IMR-90 (cell line): ENCODE data around the gene RAD18. TPM values are rescaled to one million over a fixed set of nuclear protein-coding genes. Genes with fewer than 3 reads are reported as not detected.

ENCODE experiments used
- ATAC-seq: fragments of 200-7000 bp; cut with Tn5 transposase; 2 replicates; pipeline ENCODE4 v1.9.1; 2020; ENCODE audit warnings: low read depth, mild to moderate bottlenecking, moderate library complexity
- BruUV-seq: library from RNA; stranded (reverse); fragments of 400-500 nt; replicated peaks from 2 replicates; lab custom pipeline; 2021; lab: Mats Ljungman, UMichigan
- CTCF ChIA-PET: fragments of 300-600 bp; formaldehyde crosslinking; extraction: SDS; loops from one replicate; lab custom pipeline; 2021; ENCODE audit warnings: antibody characterized with exemption; lab: Yijun Ruan, JAX
- POLR2A ChIA-PET: fragments of 300-600 bp; sonication (Branson Sonifier 250); formaldehyde crosslinking; loops from one replicate; lab custom pipeline; 2022; ENCODE audit warnings: antibody characterized with exemption; ENCODE audit not compliant: unreplicated experiment; lab: Charles Lee
- DNase-seq: peaks from one replicate; pipeline ENCODE4 v3.0.0; 2013
- H2AFZ ChIP-seq: replicated peaks from 2 replicates; pipeline ENCODE3; 2013; ENCODE audit warnings: low read length, mild to moderate bottlenecking; ENCODE audit not compliant: poor library complexity
- H2AK5ac ChIP-seq: 2 replicates; pipeline ENCODE4 v1.6.1; 2013; ENCODE audit warnings: low read depth, low read length, inconsistent platforms
- H2AK9ac ChIP-seq: replicated peaks from 2 replicates; pipeline ENCODE3; 2013; ENCODE audit warnings: mild to moderate bottlenecking, low read depth, low read length, moderate library complexity; ENCODE audit not compliant: poor library complexity
- H2BK120ac ChIP-seq: 2 replicates; pipeline ENCODE4 v1.6.1; 2013; ENCODE audit warnings: low read depth, low read length, inconsistent platforms
- H2BK15ac ChIP-seq: 3 replicates; pipeline ENCODE4 v1.6.1; 2013; ENCODE audit warnings: low read depth, low read length, inconsistent platforms
- H2BK20ac ChIP-seq: 2 replicates; pipeline ENCODE4 v1.6.1; 2013; ENCODE audit warnings: low read depth, mild to moderate bottlenecking, inconsistent platforms, low read length, moderate library complexity
- H2BK5ac ChIP-seq: 2 replicates; pipeline ENCODE4 v1.6.1; 2013; ENCODE audit warnings: mild to moderate bottlenecking, low read depth, low read length, inconsistent platforms; ENCODE audit not compliant: poor library complexity, severe bottlenecking
- H3K14ac ChIP-seq: replicated peaks from 2 replicates; pipeline ENCODE4 v1.6.1; 2013; ENCODE audit warnings: low read depth, low read length, inconsistent platforms
- H3K18ac ChIP-seq: 2 replicates; pipeline ENCODE4 v1.6.1; 2013; ENCODE audit warnings: low read depth, low read length, control low read depth
- H3K23ac ChIP-seq: 2 replicates; pipeline ENCODE4 v1.6.1; 2013; ENCODE audit warnings: low read depth, low read length, inconsistent platforms
- H3K27ac ChIP-seq: 2 replicates; pipeline ENCODE4 v1.5.1; 2013; ENCODE audit warnings: mild to moderate bottlenecking, control low read depth, low read length; ENCODE audit not compliant: insufficient read depth
- H3K27me3 ChIP-seq: 2 replicates; pipeline ENCODE4 v1.6.1; 2013; ENCODE audit warnings: low read length; ENCODE audit not compliant: control insufficient read depth, insufficient read depth
- H3K36me3 ChIP-seq: 2 replicates; pipeline ENCODE4 v1.6.1; 2013; ENCODE audit warnings: low read length, mixed read lengths; ENCODE audit not compliant: control insufficient read depth, insufficient read depth
- H3K4ac ChIP-seq: 2 replicates; pipeline ENCODE4 v1.6.1; 2013; ENCODE audit warnings: low read depth, low read length, inconsistent platforms
- H3K4me1 ChIP-seq: 2 replicates; pipeline ENCODE4 v1.6.1; 2013; ENCODE audit warnings: low read length, mixed read lengths; ENCODE audit not compliant: control insufficient read depth, insufficient read depth
- H3K4me2 ChIP-seq: 2 replicates; pipeline ENCODE4 v1.6.1; 2013; ENCODE audit warnings: low read depth, mild to moderate bottlenecking, control low read depth, low read length, moderate library complexity
- H3K4me3 ChIP-seq: 2 replicates; pipeline ENCODE4 v1.5.1; 2013; ENCODE audit warnings: low read depth, mild to moderate bottlenecking, control low read depth, low read length, moderate library complexity; ENCODE audit not compliant: insufficient read depth
- H3K56ac ChIP-seq: 2 replicates; pipeline ENCODE4 v1.6.1; 2013; ENCODE audit warnings: low read length, inconsistent platforms; ENCODE audit not compliant: insufficient read depth; ENCODE audit errors: extremely low read depth
- H3K79me1 ChIP-seq, 2 experiments: 2 replicates each; pipeline ENCODE4 v1.6.1; 2013; ENCODE audit warnings: low read length in 2 of 2, inconsistent platforms in 1 of 2, low read depth in 1 of 2
- H3K9ac ChIP-seq: 2 replicates; pipeline ENCODE4 v1.6.1; 2013; ENCODE audit warnings: low read depth, low read length, control low read depth
- H3K9me1 ChIP-seq: 2 replicates; pipeline ENCODE4 v1.6.1; 2013; ENCODE audit warnings: low read length, inconsistent platforms; ENCODE audit not compliant: insufficient read depth
- H3K9me3 ChIP-seq: 2 replicates; pipeline ENCODE4 v1.6.1; 2013; ENCODE audit warnings: low read length; ENCODE audit not compliant: control insufficient read depth, insufficient read depth
- H4K20me1 ChIP-seq: 2 replicates; pipeline ENCODE4 v1.6.1; 2013; ENCODE audit warnings: low read length, inconsistent platforms; ENCODE audit not compliant: insufficient read depth
- H4K5ac ChIP-seq: 2 replicates; pipeline ENCODE4 v1.6.1; 2013; ENCODE audit warnings: mild to moderate bottlenecking, low read depth, low read length, control low read depth
- H4K8ac ChIP-seq, 2 experiments: 2 replicates each; pipeline ENCODE4 v1.6.1; 2013; ENCODE audit warnings: low read depth in 2 of 2, low read length in 2 of 2, control low read depth in 1 of 2, inconsistent platforms in 1 of 2
- H4K91ac ChIP-seq: 2 replicates; pipeline ENCODE4 v1.6.1; 2013; ENCODE audit warnings: low read depth, low read length, inconsistent platforms; ENCODE audit not compliant: insufficient read depth
- NFE2L2 ChIP-seq: fragments of 150-350 bp; IDR thresholded peaks from 2 replicates; pipeline ENCODE4 v1.6.1; 2016; ENCODE audit warnings: low read depth, mild to moderate bottlenecking, low read length
- RAD21 ChIP-seq: IDR thresholded peaks from 2 replicates; pipeline ENCODE4 v1.6.1; 2012; ENCODE audit warnings: low read length, improper control_type of control experiment
- RCOR1 ChIP-seq: IDR thresholded peaks from 2 replicates; pipeline ENCODE4 v1.6.1; 2012; ENCODE audit warnings: mild to moderate bottlenecking, low read length, improper control_type of control experiment; ENCODE audit not compliant: insufficient replicate concordance
- WGBS, 2 experiments: methylation state at CpG; one replicate each; pipeline versions ENCODE4 v1.1.5 to v1.1.7; 2013; ENCODE audit warnings: missing lambda C conversion rate in 2 of 2; ENCODE audit not compliant: insufficient read length in 1 of 2; ENCODE audit errors: extremely low coverage in 2 of 2; 5-methylcytosine and 5-hydroxymethylcytosine counted together
- dilution Hi-C: fragments of 300-500 bp; cut with HindIII; formaldehyde crosslinking; loops from one replicate; pipeline ENCODE4 v1.14.3; 2018; ENCODE audit warnings: low sequenced_read_pairs; ENCODE audit not compliant: unreplicated experiment
- in situ Hi-C: fragments of 300-500 bp; cut with MboI; formaldehyde crosslinking; loops from 3 replicates; pipeline ENCODE4 v1.14.3; 2019; ENCODE audit warnings: low sequenced_read_pairs, inconsistent platforms, mixed read lengths
- intact Hi-C: fragments of 100-400 bp; cut with micrococcal nuclease; formaldehyde crosslinking; loops from 2 replicates; pipeline ENCODE4 v1.10.0; 2022
- polyA plus RNA-seq, 3 experiments: library from polyadenylated mRNA; depleted of rRNA; stranded (reverse); fragments of >200 nt; gene quantifications; 2 replicates each; pipeline ENCODE4 v1.2.3, GENCODE V29; 2012; ENCODE audit warnings: low replicate concordance in 1 of 3
- total RNA-seq: library from RNA; depleted of rRNA; stranded (reverse); fragments of >200 nt; gene quantifications from 2 replicates; pipeline ENCODE4 v1.2.3, GENCODE V29; 2012
- TF ChIP-seq, protein P1 (sequence below): conservative IDR thresholded peaks from 2 replicates; pipeline ENCODE4 v1.5.1; 2012; ENCODE audit warnings: mild to moderate bottlenecking, low read depth, low read length, improper control_type of control experiment

Gene RAD18
- total and polyA plus RNA-seq, 2 of the 4 experiments (the other 2 are of a cell fraction): 8.2 to 17.2 TPM

DNA sequence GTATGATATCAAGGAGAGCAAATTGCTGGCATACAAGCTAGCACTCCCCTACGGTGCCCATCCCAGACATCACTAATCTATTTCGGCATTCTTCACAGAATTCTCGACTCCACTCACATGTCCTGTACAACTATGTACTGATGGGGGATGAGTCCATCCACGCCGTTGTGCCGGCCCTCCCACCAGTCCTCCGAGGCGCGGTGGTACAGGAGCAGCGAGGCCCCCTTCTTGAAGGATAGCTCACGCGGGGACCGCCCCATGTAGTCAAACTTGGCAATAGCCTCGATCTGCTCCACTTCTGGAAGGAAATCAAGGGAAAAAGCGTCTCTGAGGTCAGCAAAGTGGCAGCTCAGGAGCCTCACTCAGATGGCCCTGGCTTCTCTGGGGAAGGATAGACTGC, 31.0 kb upstream of the RAD18 start:
- peaks cover 11% of the 10 kb centered on the region for H3K27me3 ChIP-seq
- CTCF ChIA-PET: no interaction called here
- no peak overlapping the region for H2BK20ac ChIP-seq
- dilution Hi-C loops: no loop called here
- H3K27ac ChIP-seq: no peak overlapping the region
- DNase-seq (no peak), ATAC-seq (no peak)
- H2AFZ ChIP-seq: no peak overlapping the region
- no peak overlapping the region for H2BK15ac ChIP-seq
- no peak overlapping the region for H2BK120ac ChIP-seq
- no peak overlapping the region for H3K18ac ChIP-seq
- POLR2A ChIA-PET: no interaction called here
- no peaks in the 10 kb centered on the region for H3K79me1 ChIP-seq
- 92% methylated on average over 10 of the region's 15 CpGs; no CpG with 5 or more reads in 1 of the 2 experiments for WGBS, 2 experiments
- H3K56ac ChIP-seq: no peak overlapping the region
- H4K5ac ChIP-seq: no peak overlapping the region
- TF ChIP-seq, protein P1, sequence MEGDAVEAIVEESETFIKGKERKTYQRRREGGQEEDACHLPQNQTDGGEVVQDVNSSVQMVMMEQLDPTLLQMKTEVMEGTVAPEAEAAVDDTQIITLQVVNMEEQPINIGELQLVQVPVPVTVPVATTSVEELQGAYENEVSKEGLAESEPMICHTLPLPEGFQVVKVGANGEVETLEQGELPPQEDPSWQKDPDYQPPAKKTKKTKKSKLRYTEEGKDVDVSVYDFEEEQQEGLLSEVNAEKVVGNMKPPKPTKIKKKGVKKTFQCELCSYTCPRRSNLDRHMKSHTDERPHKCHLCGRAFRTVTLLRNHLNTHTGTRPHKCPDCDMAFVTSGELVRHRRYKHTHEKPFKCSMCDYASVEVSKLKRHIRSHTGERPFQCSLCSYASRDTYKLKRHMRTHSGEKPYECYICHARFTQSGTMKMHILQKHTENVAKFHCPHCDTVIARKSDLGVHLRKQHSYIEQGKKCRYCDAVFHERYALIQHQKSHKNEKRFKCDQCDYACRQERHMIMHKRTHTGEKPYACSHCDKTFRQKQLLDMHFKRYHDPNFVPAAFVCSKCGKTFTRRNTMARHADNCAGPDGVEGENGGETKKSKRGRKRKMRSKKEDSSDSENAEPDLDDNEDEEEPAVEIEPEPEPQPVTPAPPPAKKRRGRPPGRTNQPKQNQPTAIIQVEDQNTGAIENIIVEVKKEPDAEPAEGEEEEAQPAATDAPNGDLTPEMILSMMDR: no peak
- TF ChIP-seq RAD21 (no peak), RCOR1 (no peak), NFE2L2 (no peak)
- H2AK5ac ChIP-seq: no peak overlapping the region
- no peak overlapping the region for H3K9ac ChIP-seq
- H2BK5ac ChIP-seq: no peak overlapping the region
- no peak overlapping the region for H4K91ac ChIP-seq
- intact Hi-C loops: no loop called here
- no peak overlapping the region for H3K14ac ChIP-seq
- H3K9me3 ChIP-seq: no peaks in the 10 kb centered on the region
- 0 out of 2 replicates have a peak, but pooled peaks cover 2% of the 10 kb centered on the region for H3K9me1 ChIP-seq
- in situ Hi-C loops: no loop called here
- H4K8ac ChIP-seq: no peak overlapping the region
- no peak overlapping the region for H3K4me3 ChIP-seq
- no peak overlapping the region for H3K4ac ChIP-seq
- no peaks in the 10 kb centered on the region for H3K36me3 ChIP-seq
- H3K4me1 ChIP-seq: no peaks in the 10 kb centered on the region
- no peak overlapping the region for H3K4me2 ChIP-seq
- no peaks in the 10 kb centered on the region for H4K20me1 ChIP-seq
- no TSS peak for BruUV-seq
- H3K23ac ChIP-seq: no peak overlapping the region
- no peak overlapping the region for H2AK9ac ChIP-seq
